Osteoblast (primary cell): Measurements from ENCODE around the gene YOD1. TPM values are rescaled to one million over a fixed set of nuclear protein-coding genes. Genes with fewer than 3 reads are reported as not detected.

Experiments used
- DNase-seq: peaks from one replicate; pipeline ENCODE4 v3.0.0; 2011; ENCODE audit warnings: low spot score, mixed read lengths; ENCODE audit not compliant: insufficient read length; ENCODE audit errors: missing footprints
- H2AFZ ChIP-seq: 2 replicates; pipeline ENCODE4 v1.6.0; 2011; ENCODE audit warnings: mild to moderate bottlenecking, low read length
- H3K27ac ChIP-seq: 2 replicates; pipeline ENCODE4 v1.5.1; 2011; ENCODE audit warnings: mild to moderate bottlenecking, low read depth, low read length, moderate library complexity
- H3K27me3 ChIP-seq: 2 replicates; pipeline ENCODE4 v1.6.0; 2012; ENCODE audit warnings: mild to moderate bottlenecking, control low read depth, inconsistent platforms, low read length, moderate library complexity; ENCODE audit not compliant: insufficient read depth
- H3K36me3 ChIP-seq: 2 replicates; pipeline ENCODE4 v1.5.1; 2011; ENCODE audit warnings: mild to moderate bottlenecking, low read length, control low read depth, moderate library complexity; ENCODE audit not compliant: insufficient read depth
- H3K4me1 ChIP-seq: 2 replicates; pipeline ENCODE4 v1.5.1; 2011; ENCODE audit warnings: mild to moderate bottlenecking, low read length, control low read depth, moderate library complexity; ENCODE audit not compliant: insufficient read depth
- H3K4me2 ChIP-seq: 2 replicates; pipeline ENCODE4 v1.6.0; 2011; ENCODE audit warnings: mild to moderate bottlenecking, low read length; ENCODE audit not compliant: insufficient read depth
- H3K4me3 ChIP-seq: fragments of 200-600 bp; sonication (generic); 3 replicates; pipeline ENCODE4 v1.5.1; 2012; ENCODE audit warnings: mild to moderate bottlenecking, low read length, inconsistent platforms; ENCODE audit not compliant: insufficient read depth
- H3K79me2 ChIP-seq: 2 replicates; pipeline ENCODE4 v1.6.0; 2012; ENCODE audit warnings: mild to moderate bottlenecking, low read length, control low read depth, inconsistent platforms; ENCODE audit not compliant: insufficient read depth
- H3K9me3 ChIP-seq: 2 replicates; pipeline ENCODE4 v1.5.1; 2011; ENCODE audit warnings: low read depth, low read length, control low read depth
- H4K20me1 ChIP-seq: 2 replicates; pipeline ENCODE4 v1.6.0; 2012; ENCODE audit warnings: mild to moderate bottlenecking, low read length, control low read depth; ENCODE audit not compliant: insufficient read depth
- total RNA-seq: library from RNA; depleted of rRNA; stranded (reverse); fragments of >200 nt; gene quantifications from 2 replicates; pipeline ENCODE4 v1.2.3, GENCODE V29; 2012
- TF ChIP-seq, protein P1 (sequence below): IDR thresholded peaks from 2 replicates; pipeline ENCODE4 v1.5.1; 2011; ENCODE audit warnings: mild to moderate bottlenecking, low read depth, low read length, moderate library complexity; ENCODE audit errors: extremely low read depth

YOD1 gene
- total RNA-seq, 1 donor, result 8.3 TPM

GRCh38 chr1:207028884-207029650 lies 21.9 kb downstream of the YOD1 start:
- Histone ChIP-seq H4K20me1 (no peaks in the 10 kb centered on the region), H3K27me3 (no peaks in the 10 kb centered on the region), H2AFZ (no peak overlapping the region), H3K4me1 (peaks cover 31% of the 10 kb centered on the region), H3K36me3 (no peaks in the 10 kb centered on the region), H3K4me2 (no peak overlapping the region), H3K4me3 (no peak overlapping the region), H3K9me3 (no peaks in the 10 kb centered on the region), H3K79me2 (no peaks in the 10 kb centered on the region), H3K27ac (no peak overlapping the region)
- DNase-seq, result peak; percentile 72
- TF ChIP-seq, protein P1, sequence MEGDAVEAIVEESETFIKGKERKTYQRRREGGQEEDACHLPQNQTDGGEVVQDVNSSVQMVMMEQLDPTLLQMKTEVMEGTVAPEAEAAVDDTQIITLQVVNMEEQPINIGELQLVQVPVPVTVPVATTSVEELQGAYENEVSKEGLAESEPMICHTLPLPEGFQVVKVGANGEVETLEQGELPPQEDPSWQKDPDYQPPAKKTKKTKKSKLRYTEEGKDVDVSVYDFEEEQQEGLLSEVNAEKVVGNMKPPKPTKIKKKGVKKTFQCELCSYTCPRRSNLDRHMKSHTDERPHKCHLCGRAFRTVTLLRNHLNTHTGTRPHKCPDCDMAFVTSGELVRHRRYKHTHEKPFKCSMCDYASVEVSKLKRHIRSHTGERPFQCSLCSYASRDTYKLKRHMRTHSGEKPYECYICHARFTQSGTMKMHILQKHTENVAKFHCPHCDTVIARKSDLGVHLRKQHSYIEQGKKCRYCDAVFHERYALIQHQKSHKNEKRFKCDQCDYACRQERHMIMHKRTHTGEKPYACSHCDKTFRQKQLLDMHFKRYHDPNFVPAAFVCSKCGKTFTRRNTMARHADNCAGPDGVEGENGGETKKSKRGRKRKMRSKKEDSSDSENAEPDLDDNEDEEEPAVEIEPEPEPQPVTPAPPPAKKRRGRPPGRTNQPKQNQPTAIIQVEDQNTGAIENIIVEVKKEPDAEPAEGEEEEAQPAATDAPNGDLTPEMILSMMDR, result no peak

- H4K20me1 ChIP-seq, result no peaks in the 10 kb centered on the region
- no peaks in the 10 kb centered on the region for H3K27me3 ChIP-seq
- H3K4me3 ChIP-seq, result no peak overlapping the region
- H3K27ac ChIP-seq, result no peak overlapping the region
- no peaks in the 10 kb centered on the region for H3K36me3 ChIP-seq
- TF ChIP-seq, protein P1, result no peak
- DNase-seq, result no peak
- no peaks in the 10 kb centered on the region for H3K9me3 ChIP-seq
- H3K4me2 ChIP-seq, result no peak overlapping the region
- no peak overlapping the region for H2AFZ ChIP-seq
- no peaks in the 10 kb centered on the region for H3K79me2 ChIP-seq
- H3K4me1 ChIP-seq, result peaks cover 31% of the 10 kb centered on the region
Observed at GRCh38 chr1:207027921-207028320, 23.1 kb downstream of the YOD1 start.

DNA sequence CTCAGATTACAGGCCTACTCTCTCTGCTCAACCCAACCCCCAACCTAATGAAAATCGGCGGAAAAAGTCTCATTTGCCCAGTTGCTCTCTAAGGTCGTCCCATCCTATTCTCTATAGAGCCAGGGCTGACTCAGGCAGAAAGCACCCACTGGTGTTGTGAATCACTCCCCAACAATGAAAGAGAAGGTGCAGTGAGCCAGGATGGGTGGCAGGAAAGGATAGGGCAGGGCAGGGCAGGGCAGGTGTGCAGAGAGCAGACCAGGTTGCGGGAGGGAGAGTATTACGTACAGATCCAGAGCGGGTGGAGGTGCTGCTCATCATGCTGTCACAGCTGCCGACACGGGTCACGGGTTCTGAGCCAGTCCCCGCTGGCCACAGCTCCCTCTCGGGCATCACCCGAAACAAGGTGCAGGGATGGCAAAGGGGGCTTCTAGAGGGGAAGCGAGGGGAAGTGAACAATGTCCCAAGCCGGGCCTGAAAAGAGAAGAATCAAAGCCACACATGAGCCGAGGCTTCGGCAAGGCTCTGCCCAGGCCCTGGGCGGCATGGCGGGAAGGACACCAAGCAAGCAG lies 23.7 kb downstream of the YOD1 start:
- Histone ChIP-seq H4K20me1 (no peaks in the 10 kb centered on the region), H3K27ac (no peak overlapping the region), H3K36me3 (no peaks in the 10 kb centered on the region), H3K79me2 (no peaks in the 10 kb centered on the region), H3K4me2 (peak overlapping the region; percentile 60), H3K9me3 (no peaks in the 10 kb centered on the region), H3K27me3 (no peaks in the 10 kb centered on the region), H3K4me1 (peaks cover 31% of the 10 kb centered on the region), H3K4me3 (no peak overlapping the region), H2AFZ (no peak overlapping the region)
- DNase-seq, result peak; percentile 81
- TF ChIP-seq, protein P1, result no peak

- DNase-seq, result peak; percentile 31
Observed at GRCh38 chr1:207026104-207026534, 24.9 kb downstream of the YOD1 start.

More at GRCh38 chr1:207026104-207026534, 24.9 kb downstream of the YOD1 start:
- Histone ChIP-seq H3K36me3 (no peaks in the 10 kb centered on the region), H3K4me3 (no peak overlapping the region), H3K4me1 (peaks cover 39% of the 10 kb centered on the region), H4K20me1 (no peaks in the 10 kb centered on the region), H3K27me3 (no peaks in the 10 kb centered on the region), H3K4me2 (peak overlapping the region; percentile 60), H2AFZ (no peak overlapping the region), H3K9me3 (no peaks in the 10 kb centered on the region), H3K27ac (peak overlapping the region; percentile 70), H3K79me2 (no peaks in the 10 kb centered on the region)
- TF ChIP-seq, protein P1, result no peak
